Activated CD4-positive, alpha-beta T cell treated with anti-CD3 and anti-CD28 coated beads, Interleukin-2, amount 10 ng/mL, durations not matched to agents 24 days and 14 days (primary cell): ENCODE measurements around the gene MYMX. TPM values are rescaled to one million over a fixed set of nuclear protein-coding genes. Genes with fewer than 3 reads are reported as not detected.
"Not testable (repeated sequence)": the region's sequence is repeated elsewhere in the genome, so short reads cannot be mapped to it uniquely, and the experiment has no call there.

ENCODE experiments used
- DNase-seq: peaks from one replicate; pipeline ENCODE4 v3.0.0; 2022
- H3K27ac Mint-ChIP-seq: one replicate; pipeline ENCODE4 v1.8.0; 2022; ENCODE audit warnings: mild to moderate bottlenecking, mixed read lengths
- H3K27me3 Mint-ChIP-seq: one replicate; pipeline ENCODE4 v1.8.0; 2022; ENCODE audit warnings: mixed read lengths
- H3K36me3 Mint-ChIP-seq: one replicate; pipeline ENCODE4 v1.8.0; 2022; ENCODE audit warnings: low read depth, mild to moderate bottlenecking, mixed read lengths
- H3K4me1 Mint-ChIP-seq: one replicate; pipeline ENCODE4 v1.8.0; 2021; ENCODE audit warnings: mixed read lengths
- H3K4me3 Mint-ChIP-seq: one replicate; pipeline ENCODE4 v1.8.0; 2022; ENCODE audit warnings: mild to moderate bottlenecking, moderate library complexity, mixed read lengths
- H3K9me3 Mint-ChIP-seq: one replicate; pipeline ENCODE4 v1.8.0; 2021; ENCODE audit warnings: mixed read lengths
- intact Hi-C: fragments of 100-400 bp; cut with micrococcal nuclease; formaldehyde crosslinking; loops from one replicate; pipeline ENCODE4 v1.15.1; 2023
- total RNA-seq: library from RNA; stranded (reverse); gene quantifications from 2 replicates; pipeline ENCODE4 v1.2.3, GENCODE V29; 2022

The MYMX gene
- total RNA-seq, 1 donor from 2014 or later = not detected

DNA sequence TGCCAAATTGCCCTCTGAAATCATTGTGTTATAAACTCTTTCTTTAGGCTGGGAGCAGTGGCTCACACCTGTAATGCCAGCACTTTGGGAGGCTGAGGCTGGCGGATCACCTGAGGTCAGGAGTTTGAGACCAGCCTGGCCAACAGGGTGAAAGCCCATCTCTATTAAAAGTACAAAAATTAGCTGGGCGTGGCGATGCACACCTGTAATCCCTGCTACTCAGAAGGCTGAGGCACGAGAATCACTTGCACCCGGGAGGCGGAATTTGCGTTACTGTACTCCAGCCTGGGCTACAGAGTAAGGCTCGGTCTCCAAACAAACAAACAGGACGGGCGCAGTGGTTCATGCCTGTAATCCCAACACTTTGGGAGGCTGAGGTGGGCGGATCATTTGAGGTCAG, 20.4 kb upstream of the MYMX start:
- not testable (repeated sequence) for H3K36me3 Mint-ChIP-seq, DNase-seq
- peaks cover 25% of the 10 kb centered on the region for H3K27me3 Mint-ChIP-seq

DNA sequence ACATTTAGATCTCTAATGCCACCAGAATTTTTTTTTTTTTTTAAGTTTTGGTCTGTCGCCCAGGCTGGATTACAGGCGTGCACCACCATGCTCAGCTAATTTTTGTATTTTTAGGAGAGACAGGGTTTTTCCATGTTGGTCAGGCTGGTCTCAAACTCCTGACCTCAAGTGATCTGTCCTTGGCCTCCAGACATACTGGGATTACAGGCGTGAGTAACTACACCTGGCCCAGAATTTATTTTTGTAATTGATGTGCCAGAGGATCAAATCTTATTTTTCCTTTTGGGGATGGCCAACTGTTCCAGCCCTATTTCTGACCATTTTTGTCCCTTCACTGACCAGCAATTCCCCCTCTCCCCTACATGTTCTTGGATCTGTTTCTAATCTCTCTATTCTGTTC, 18.0 kb upstream of the MYMX start:
- Mint-ChIP-seq H3K9me3 (no peaks in the 10 kb centered on the region), H3K4me1 (no peaks in the 10 kb centered on the region), H3K27me3 (peaks cover 8% of the 10 kb centered on the region), H3K4me3 (no peak overlapping the region), H3K27ac (no peak overlapping the region), H3K36me3 (no peaks in the 10 kb centered on the region)
- intact Hi-C loops = no loop called here
- DNase-seq = no peak

More for the DNA sequence above, 20.4 kb upstream of the MYMX start:
- H3K27ac Mint-ChIP-seq, H3K4me1 Mint-ChIP-seq, intact Hi-C loops, H3K4me3 Mint-ChIP-seq, H3K9me3 Mint-ChIP-seq: not testable (repeated sequence)

DNA sequence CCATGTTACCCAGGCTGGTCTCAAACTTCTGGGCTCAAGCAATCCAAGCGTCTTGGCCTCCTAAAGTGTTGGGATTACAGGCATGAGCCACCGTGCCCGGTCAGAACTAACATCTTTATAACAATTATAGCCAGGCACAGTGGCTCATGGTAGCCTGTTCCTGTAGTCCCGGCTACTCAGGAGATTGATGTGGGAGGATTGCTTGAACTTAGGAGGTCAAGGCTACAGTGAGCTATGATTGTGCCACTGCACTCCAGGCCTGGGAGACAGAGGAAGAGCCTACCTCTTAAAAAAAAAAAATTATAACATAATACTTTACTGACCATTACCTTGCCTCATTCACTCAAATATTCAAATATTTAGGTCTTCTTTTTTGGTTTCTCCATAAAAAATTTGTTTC, 16.8 kb upstream of the MYMX start:
- no peaks in the 10 kb centered on the region for H3K4me1 Mint-ChIP-seq
- H3K27me3 Mint-ChIP-seq = peaks cover 9% of the 10 kb centered on the region
- intact Hi-C loops = no loop called here
- H3K9me3 Mint-ChIP-seq = no peaks in the 10 kb centered on the region
- no peak overlapping the region for H3K27ac Mint-ChIP-seq
- no peaks in the 10 kb centered on the region for H3K36me3 Mint-ChIP-seq
- H3K4me3 Mint-ChIP-seq = no peak overlapping the region
- no peak for DNase-seq

GRCh38 chr6:44201200-44201599, 15.5 kb upstream of the MYMX start:
- intact Hi-C loops = no loop called here
- Mint-ChIP-seq H3K4me3 (no peak overlapping the region), H3K9me3 (no peaks in the 10 kb centered on the region), H3K27me3 (peaks cover 9% of the 10 kb centered on the region), H3K4me1 (no peaks in the 10 kb centered on the region), H3K36me3 (no peaks in the 10 kb centered on the region), H3K27ac (no peak overlapping the region)
- DNase-seq = no peak

DNA sequence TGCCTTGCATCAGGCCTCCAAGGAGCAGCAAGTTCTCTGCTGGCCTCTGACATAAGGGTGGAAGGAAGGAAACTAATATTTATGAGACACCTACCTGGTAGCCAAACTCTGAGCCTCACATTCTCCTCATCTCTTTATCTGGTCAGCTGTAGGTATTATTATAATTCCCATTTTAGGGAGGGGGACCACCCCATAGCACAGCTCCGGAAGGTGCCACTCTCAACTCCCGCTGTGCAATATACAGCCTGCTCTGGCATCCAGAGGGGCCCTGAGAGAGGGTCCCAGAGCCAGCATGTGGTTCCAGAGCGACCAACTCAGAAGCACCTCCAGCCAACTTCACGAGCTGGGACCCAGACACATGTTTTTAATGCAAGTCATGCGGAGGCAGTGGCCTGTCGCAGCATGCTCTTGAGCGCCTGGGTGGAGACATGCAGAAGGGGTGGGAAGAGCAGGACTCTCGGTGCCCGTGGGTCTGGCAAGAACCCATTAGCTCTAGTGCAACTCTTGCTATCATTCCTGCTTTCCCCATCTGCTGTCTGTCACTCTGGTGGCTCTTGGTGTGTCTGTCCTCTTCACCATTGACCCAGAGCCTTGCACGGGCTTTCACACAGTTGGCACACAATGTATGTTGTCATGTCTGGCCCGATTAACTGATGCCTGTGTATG, 15.0 kb upstream of the MYMX start:
- Mint-ChIP-seq H3K27me3 (peaks cover 9% of the 10 kb centered on the region), H3K4me3 (no peak overlapping the region), H3K9me3 (no peaks in the 10 kb centered on the region), H3K4me1 (no peaks in the 10 kb centered on the region), H3K27ac (no peak overlapping the region), H3K36me3 (no peaks in the 10 kb centered on the region)
- intact Hi-C loops = no loop called here
- no peak for DNase-seq

GRCh38 chr6:44202332-44202971, 14.3 kb upstream of the MYMX start:
- intact Hi-C loops = no loop called here
- DNase-seq = no peak
- H3K9me3 Mint-ChIP-seq = no peaks in the 10 kb centered on the region
- H3K4me3 Mint-ChIP-seq = no peak overlapping the region
- no peak overlapping the region for H3K27ac Mint-ChIP-seq
- H3K4me1 Mint-ChIP-seq = no peaks in the 10 kb centered on the region
- H3K36me3 Mint-ChIP-seq = no peaks in the 10 kb centered on the region
- H3K27me3 Mint-ChIP-seq = peaks cover 9% of the 10 kb centered on the region

GRCh38 chr6:44202972-44203750, 13.6 kb upstream of the MYMX start:
- no peaks in the 10 kb centered on the region for H3K4me1 Mint-ChIP-seq
- H3K27me3 Mint-ChIP-seq = peaks cover 13% of the 10 kb centered on the region
- H3K9me3 Mint-ChIP-seq = no peaks in the 10 kb centered on the region
- DNase-seq = no peak
- no peaks in the 10 kb centered on the region for H3K36me3 Mint-ChIP-seq
- no peak overlapping the region for H3K27ac Mint-ChIP-seq
- intact Hi-C loops = no loop called here
- H3K4me3 Mint-ChIP-seq = no peak overlapping the region

DNA sequence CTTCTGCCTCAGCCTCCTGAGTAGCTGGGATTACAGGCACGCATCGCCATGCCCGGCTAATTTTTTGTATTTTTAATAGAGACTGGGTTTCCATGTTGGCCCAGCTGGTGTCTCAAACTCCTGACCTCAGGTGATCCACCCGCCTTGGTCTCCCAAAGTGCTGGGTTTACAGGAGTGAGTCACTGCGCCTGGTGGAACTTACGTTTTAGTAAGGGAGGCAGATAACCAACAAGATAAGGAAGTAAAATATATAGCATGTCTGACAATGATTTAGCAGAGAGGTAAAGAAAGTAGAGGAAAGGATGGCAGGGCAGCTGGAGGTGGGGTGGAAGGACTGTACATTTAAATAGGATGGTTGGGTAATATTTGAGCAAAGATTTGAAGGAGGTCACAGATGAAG, 12.8 kb upstream of the MYMX start:
- H3K27ac Mint-ChIP-seq = no peak overlapping the region
- H3K27me3 Mint-ChIP-seq = peaks cover 16% of the 10 kb centered on the region
- H3K4me1 Mint-ChIP-seq = no peaks in the 10 kb centered on the region
- H3K36me3 Mint-ChIP-seq = no peaks in the 10 kb centered on the region
- intact Hi-C loops = no loop called here
- no peak overlapping the region for H3K4me3 Mint-ChIP-seq
- no peak for DNase-seq
- no peaks in the 10 kb centered on the region for H3K9me3 Mint-ChIP-seq

DNA sequence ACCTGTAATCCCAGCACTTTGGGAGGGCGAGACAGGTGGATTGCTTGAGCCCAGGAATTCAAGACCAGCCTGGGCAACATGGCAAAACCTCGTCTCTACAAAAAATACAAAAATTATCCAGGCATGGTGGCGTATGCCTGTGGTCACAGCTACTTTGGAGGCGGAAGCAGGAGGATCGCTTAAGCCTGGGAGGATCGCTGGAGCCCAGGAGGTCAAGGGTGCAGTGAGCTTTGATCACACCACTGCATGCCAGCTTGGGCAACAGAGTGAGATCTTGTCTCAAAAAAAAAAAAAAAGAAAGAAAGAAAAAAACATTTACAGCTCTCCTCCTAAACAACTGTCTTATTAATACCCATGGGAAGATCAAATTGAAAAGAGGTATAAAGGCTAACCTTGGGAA, 8.8 kb upstream of the MYMX start:
- DNase-seq = no peak
- Mint-ChIP-seq H3K4me3 (no peak overlapping the region), H3K4me1 (no peaks in the 10 kb centered on the region), H3K27ac (no peak overlapping the region), H3K9me3 (no peaks in the 10 kb centered on the region), H3K27me3 (peaks cover 20% of the 10 kb centered on the region), H3K36me3 (no peaks in the 10 kb centered on the region)
- intact Hi-C loops = no loop called here

DNA sequence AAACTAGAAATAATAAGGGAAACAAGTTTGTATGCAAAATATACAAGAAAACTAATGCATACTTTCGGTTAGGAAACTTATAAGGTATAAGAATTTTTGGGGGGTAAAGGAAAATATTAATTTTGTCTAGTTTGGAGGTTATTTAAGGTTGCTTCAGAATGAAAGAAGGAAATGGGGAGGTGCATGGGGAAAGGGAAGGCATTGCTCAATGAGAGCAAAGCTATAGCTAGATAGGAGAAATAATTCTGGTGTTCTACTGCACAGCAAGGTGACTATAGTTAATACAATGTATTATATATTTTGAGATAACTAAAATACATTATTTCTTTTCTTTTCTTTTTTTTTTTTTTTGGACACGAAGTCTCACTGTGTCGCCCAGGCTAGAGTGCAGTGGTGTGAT, 5.4 kb upstream of the MYMX start:
- no peak overlapping the region for H3K27ac Mint-ChIP-seq
- H3K27me3 Mint-ChIP-seq = peaks cover 19% of the 10 kb centered on the region
- no peaks in the 10 kb centered on the region for H3K4me1 Mint-ChIP-seq
- intact Hi-C loops = no loop called here
- no peak for DNase-seq
- H3K9me3 Mint-ChIP-seq = no peaks in the 10 kb centered on the region
- H3K4me3 Mint-ChIP-seq = no peak overlapping the region
- H3K36me3 Mint-ChIP-seq = no peaks in the 10 kb centered on the region

DNA sequence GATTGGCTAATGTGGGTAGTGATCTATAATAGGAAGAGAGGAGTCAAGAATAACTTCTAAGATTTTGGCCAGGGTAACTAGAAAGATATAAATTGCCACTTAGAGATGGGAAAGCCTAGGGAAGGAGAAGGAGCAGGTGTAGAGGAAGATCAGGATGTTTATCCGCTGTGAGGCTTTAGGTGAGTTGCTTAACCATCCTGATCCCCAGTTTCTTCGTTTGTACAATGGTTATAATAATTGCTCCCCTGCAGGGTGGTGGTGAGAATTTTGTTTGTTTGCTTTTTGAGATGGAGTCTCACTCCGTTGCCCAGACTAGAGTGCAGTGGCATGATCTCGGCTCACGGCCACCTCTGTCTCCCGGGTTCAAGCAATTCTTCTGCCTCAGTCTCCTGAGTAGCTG, 2.4 kb upstream of the MYMX start:
- H3K27ac Mint-ChIP-seq = no peak overlapping the region
- H3K36me3 Mint-ChIP-seq = no peaks in the 10 kb centered on the region
- H3K27me3 Mint-ChIP-seq = peaks cover 24% of the 10 kb centered on the region
- no peak for DNase-seq
- no peaks in the 10 kb centered on the region for H3K9me3 Mint-ChIP-seq
- H3K4me3 Mint-ChIP-seq = no peak overlapping the region
- intact Hi-C loops = no loop called here
- no peaks in the 10 kb centered on the region for H3K4me1 Mint-ChIP-seq

- Mint-ChIP-seq H3K36me3 (no peaks in the 10 kb centered on the region), H3K27me3 (peaks cover 18% of the 10 kb centered on the region), H3K9me3 (no peaks in the 10 kb centered on the region), H3K4me3 (no peak overlapping the region), H3K27ac (no peak overlapping the region), H3K4me1 (peaks cover 16% of the 10 kb centered on the region)
- DNase-seq = no peak
- intact Hi-C loops = no loop called here
Measured at GRCh38 chr6:44217332-44218143, 812 bp downstream of the MYMX start.

GRCh38 chr6:44219053-44219814, 2.5 kb downstream of the MYMX start:
- Mint-ChIP-seq H3K4me3 (peak overlapping the region; percentile 59), H3K4me1 (peaks cover 26% of the 10 kb centered on the region), H3K9me3 (no peaks in the 10 kb centered on the region), H3K36me3 (no peaks in the 10 kb centered on the region), H3K27me3 (peaks cover 18% of the 10 kb centered on the region), H3K27ac (no peak overlapping the region)
- DNase-seq = peak; percentile 80
- intact Hi-C loops = no loop called here
